Osteocyte (in vitro differentiated cells): ENCODE data around the gene CALML6. TPM values are rescaled to one million over a fixed set of nuclear protein-coding genes. Genes with fewer than 3 reads are reported as not detected.

Experiments used
- DNase-seq: peaks from one replicate; pipeline ENCODE4 v3.0.0; 2021; ENCODE audit warnings: mixed read lengths; ENCODE audit not compliant: unreplicated experiment; ENCODE audit errors: extremely low spot score
- H3K27ac Mint-ChIP-seq: one replicate; pipeline ENCODE4 v1.8.0; 2021; ENCODE audit warnings: mild to moderate bottlenecking, mixed read lengths; ENCODE audit not compliant: unreplicated experiment
- H3K27me3 Mint-ChIP-seq: one replicate; pipeline ENCODE4 v1.8.0; 2021; ENCODE audit warnings: mixed read lengths; ENCODE audit not compliant: unreplicated experiment
- H3K36me3 Mint-ChIP-seq: one replicate; pipeline ENCODE4 v1.8.0; 2021; ENCODE audit warnings: mixed read lengths; ENCODE audit not compliant: unreplicated experiment
- H3K4me1 Mint-ChIP-seq: one replicate; pipeline ENCODE4 v1.8.0; 2021; ENCODE audit warnings: mixed read lengths; ENCODE audit not compliant: unreplicated experiment
- H3K4me3 Mint-ChIP-seq: one replicate; pipeline ENCODE4 v1.8.0; 2021; ENCODE audit warnings: mild to moderate bottlenecking, moderate library complexity, mixed read lengths; ENCODE audit not compliant: unreplicated experiment
- H3K9me3 Mint-ChIP-seq: one replicate; pipeline ENCODE4 v1.8.0; 2021; ENCODE audit warnings: mixed read lengths; ENCODE audit not compliant: unreplicated experiment
- CTCF ChIP-seq: fragments of 200-600 bp; sonication (generic); IDR thresholded peaks from 2 replicates; pipeline ENCODE4 v1.5.0; 2021; ENCODE audit warnings: antibody characterized with exemption, mild to moderate bottlenecking, moderate library complexity
- total RNA-seq: library from RNA; stranded (reverse); gene quantifications from 2 replicates; pipeline ENCODE4 v1.2.1, GENCODE V29; 2021

Gene CALML6
- total RNA-seq, 1 donor from 2014 or later, result 2.5 TPM

GRCh38 chr1:1958071-1958541 is 43.0 kb downstream of the CALML6 start:
- TF ChIP-seq CTCF, result no peak
- Mint-ChIP-seq H3K36me3 (no peaks in the 10 kb centered on the region), H3K9me3 (no peaks in the 10 kb centered on the region), H3K27ac (no peak overlapping the region), H3K27me3 (peaks cover 38% of the 10 kb centered on the region), H3K4me3 (no peak overlapping the region), H3K4me1 (no peaks in the 10 kb centered on the region)
- no peak for DNase-seq

- no peak overlapping the region for H3K27ac Mint-ChIP-seq
- TF ChIP-seq CTCF, result no peak
- H3K4me1 Mint-ChIP-seq, result no peaks in the 10 kb centered on the region
- no peaks in the 10 kb centered on the region for H3K9me3 Mint-ChIP-seq
- H3K4me3 Mint-ChIP-seq, result no peak overlapping the region
- no peak for DNase-seq
- H3K27me3 Mint-ChIP-seq, result peaks cover 35% of the 10 kb centered on the region
- H3K36me3 Mint-ChIP-seq, result no peaks in the 10 kb centered on the region
These were observed 44.4 kb downstream of the CALML6 start for GRCh38 chr1:1959459-1959839.

DNA sequence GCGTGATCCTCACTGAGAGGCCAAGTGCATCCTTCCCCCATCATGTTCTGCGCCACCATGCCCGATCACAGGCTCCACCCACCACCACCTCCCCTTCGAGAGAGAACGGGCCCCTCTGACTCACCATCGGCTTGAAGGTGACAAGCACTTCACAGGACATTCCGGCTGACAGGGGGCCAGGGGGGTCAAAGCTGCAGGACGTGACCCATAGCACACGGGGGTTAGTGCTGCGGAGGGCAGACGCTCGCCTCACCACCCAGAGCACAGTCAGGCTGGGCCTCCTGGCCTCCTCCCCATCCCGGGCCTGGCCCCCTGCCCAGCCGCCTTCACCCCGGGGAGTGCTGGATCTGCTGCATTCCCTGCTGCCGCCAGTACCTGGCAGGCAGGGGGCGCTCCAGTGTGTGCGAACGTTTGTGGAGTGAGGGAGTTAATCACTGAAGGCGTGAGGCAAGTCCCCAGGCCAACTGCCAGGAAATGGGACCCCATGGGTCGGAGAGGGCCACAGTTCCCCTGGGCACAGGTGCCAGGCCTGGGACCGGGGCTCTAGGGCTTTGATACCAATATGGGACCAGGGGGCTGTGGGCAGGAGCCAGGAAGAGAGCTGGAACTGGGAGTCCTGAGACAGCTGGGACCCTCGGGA is 44.9 kb downstream of the CALML6 start:
- H3K4me3 Mint-ChIP-seq, result no peak overlapping the region
- H3K9me3 Mint-ChIP-seq, result no peaks in the 10 kb centered on the region
- no peak overlapping the region for H3K27ac Mint-ChIP-seq
- TF ChIP-seq CTCF, result peak; percentile 70
- DNase-seq, result no peak
- H3K36me3 Mint-ChIP-seq, result no peaks in the 10 kb centered on the region
- no peaks in the 10 kb centered on the region for H3K4me1 Mint-ChIP-seq
- peaks cover 35% of the 10 kb centered on the region for H3K27me3 Mint-ChIP-seq

GRCh38 chr1:1960480-1961196 is 45.6 kb downstream of the CALML6 start:
- no peak for TF ChIP-seq CTCF
- no peaks in the 10 kb centered on the region for H3K36me3 Mint-ChIP-seq
- no peak overlapping the region for H3K27ac Mint-ChIP-seq

GRCh38 chr1:1962752-1963151 is 47.7 kb downstream of the CALML6 start:
- no peak overlapping the region for H3K27ac Mint-ChIP-seq
- TF ChIP-seq CTCF, result no peak
- H3K4me3 Mint-ChIP-seq, result no peak overlapping the region
- no peaks in the 10 kb centered on the region for H3K36me3 Mint-ChIP-seq
- peaks cover 35% of the 10 kb centered on the region for H3K27me3 Mint-ChIP-seq
- no peak for DNase-seq
- no peaks in the 10 kb centered on the region for H3K9me3 Mint-ChIP-seq
- no peaks in the 10 kb centered on the region for H3K4me1 Mint-ChIP-seq

More at GRCh38 chr1:1960480-1961196, 45.6 kb downstream of the CALML6 start:
- no peak for DNase-seq
- H3K4me1 Mint-ChIP-seq, result no peaks in the 10 kb centered on the region
- peaks cover 35% of the 10 kb centered on the region for H3K27me3 Mint-ChIP-seq
- no peak overlapping the region for H3K4me3 Mint-ChIP-seq
- H3K9me3 Mint-ChIP-seq, result no peaks in the 10 kb centered on the region
